MM.1S (cell line): ENCODE results near the gene WNT4.

Experiments
- DNase-seq: peaks from one replicate; pipeline ENCODE4 v3.0.0-alpha.2; 2015
- H2AFZ ChIP-seq: fragments of 300-600 bp; sonication (generic); 2 replicates; pipeline ENCODE4 v1.6.0; 2016; ENCODE audit warnings: antibody characterized with exemption, low read length
- H3F3A ChIP-seq: fragments of 300-600 bp; sonication (generic); 2 replicates; pipeline ENCODE4 v1.6.1; 2016; ENCODE audit warnings: mild to moderate bottlenecking, antibody characterized with exemption, low read length, moderate library complexity, mixed read lengths; ENCODE audit not compliant: insufficient read depth
- H3K27ac ChIP-seq: fragments of 300-600 bp; sonication (generic); 2 replicates; pipeline ENCODE4 v1.5.1; 2016; ENCODE audit warnings: mild to moderate bottlenecking, low read length
- H3K27me3 ChIP-seq: fragments of 300-600 bp; sonication (generic); replicated peaks from 2 replicates; pipeline ENCODE4 v1.6.0; 2016; ENCODE audit warnings: low read length; ENCODE audit not compliant: insufficient read depth
- H3K36me3 ChIP-seq: fragments of 300-600 bp; sonication (generic); replicated peaks from 2 replicates; pipeline ENCODE4 v1.6.1; 2016; ENCODE audit warnings: mild to moderate bottlenecking, low read length, mixed read lengths; ENCODE audit not compliant: insufficient read depth
- H3K4me1 ChIP-seq: fragments of 300-600 bp; sonication (generic); 2 replicates; pipeline ENCODE4 v1.6.1; 2016; ENCODE audit warnings: low read length, mixed read lengths
- H3K4me2 ChIP-seq: fragments of 300-600 bp; sonication (generic); 2 replicates; pipeline ENCODE4 v1.6.0; 2016; ENCODE audit warnings: low read depth, low read length
- H3K4me3 ChIP-seq: fragments of 300-600 bp; sonication (generic); 2 replicates; pipeline ENCODE4 v1.5.1; 2016; ENCODE audit warnings: low read length, mixed read lengths
- H3K79me2 ChIP-seq: fragments of 300-600 bp; sonication (generic); 2 replicates; pipeline ENCODE4 v1.6.1; 2016; ENCODE audit warnings: mixed run types, low read length, mixed read lengths
- H3K9ac ChIP-seq: fragments of 300-600 bp; sonication (generic); 2 replicates; pipeline ENCODE4 v1.6.1; 2016; ENCODE audit warnings: low read length, mixed read lengths
- H3K9me2 ChIP-seq: fragments of 300-600 bp; sonication (generic); replicated peaks from 2 replicates; pipeline ENCODE4 v1.6.1; 2016; ENCODE audit warnings: mild to moderate bottlenecking, low read length, mixed read lengths; ENCODE audit not compliant: insufficient read depth
- H3K9me3 ChIP-seq: fragments of 300-600 bp; sonication (generic); replicated peaks from 2 replicates; pipeline ENCODE4 v1.6.1; 2016; ENCODE audit warnings: mild to moderate bottlenecking, low read length, mixed read lengths; ENCODE audit not compliant: insufficient read depth
- H4K20me1 ChIP-seq: fragments of 300-600 bp; sonication (generic); 2 replicates; pipeline ENCODE4 v1.6.1; 2016; ENCODE audit warnings: mild to moderate bottlenecking, low read length, moderate library complexity, mixed read lengths; ENCODE audit not compliant: insufficient read depth
- EZH2 ChIP-seq: fragments of 300-600 bp; sonication (generic); optimal IDR thresholded peaks from 2 replicates; pipeline ENCODE3; 2017; ENCODE audit warnings: low read depth, mild to moderate bottlenecking, antibody characterized with exemption, low read length, mixed read lengths
- EZH2phosphoT487 ChIP-seq: fragments of 300-600 bp; sonication (generic); IDR thresholded peaks from 2 replicates; pipeline ENCODE4 v1.6.1; 2018; ENCODE audit warnings: antibody characterized with exemption, low read length
- TF ChIP-seq, protein P1 (sequence below): fragments of 300-600 bp; sonication (generic); IDR thresholded peaks from 2 replicates; pipeline ENCODE4 v1.5.1; 2016; ENCODE audit warnings: antibody characterized with exemption, low read length, mixed read lengths

Gene WNT4

GRCh38 chr1:22124592-22125229 lies 18.2 kb downstream of the WNT4 start:
- H3K4me3 ChIP-seq: no peak overlapping the region
- no peaks in the 10 kb centered on the region for H4K20me1 ChIP-seq
- no peak overlapping the region for H3K4me2 ChIP-seq
- H3K9me2 ChIP-seq: no peaks in the 10 kb centered on the region
- no peak overlapping the region for H3K9ac ChIP-seq
- H3K27me3 ChIP-seq: no peaks in the 10 kb centered on the region
- no peaks in the 10 kb centered on the region for H3F3A ChIP-seq
- no peaks in the 10 kb centered on the region for H3K9me3 ChIP-seq
- H3K27ac ChIP-seq: no peak overlapping the region
- DNase-seq: no peak
- no peaks in the 10 kb centered on the region for H3K36me3 ChIP-seq
- peaks cover under 1% of the 10 kb centered on the region for H3K4me1 ChIP-seq
- H2AFZ ChIP-seq: no peak overlapping the region
- TF ChIP-seq EZH2 (no peak), EZH2phosphoT487 (no peak)
- TF ChIP-seq, protein P1, sequence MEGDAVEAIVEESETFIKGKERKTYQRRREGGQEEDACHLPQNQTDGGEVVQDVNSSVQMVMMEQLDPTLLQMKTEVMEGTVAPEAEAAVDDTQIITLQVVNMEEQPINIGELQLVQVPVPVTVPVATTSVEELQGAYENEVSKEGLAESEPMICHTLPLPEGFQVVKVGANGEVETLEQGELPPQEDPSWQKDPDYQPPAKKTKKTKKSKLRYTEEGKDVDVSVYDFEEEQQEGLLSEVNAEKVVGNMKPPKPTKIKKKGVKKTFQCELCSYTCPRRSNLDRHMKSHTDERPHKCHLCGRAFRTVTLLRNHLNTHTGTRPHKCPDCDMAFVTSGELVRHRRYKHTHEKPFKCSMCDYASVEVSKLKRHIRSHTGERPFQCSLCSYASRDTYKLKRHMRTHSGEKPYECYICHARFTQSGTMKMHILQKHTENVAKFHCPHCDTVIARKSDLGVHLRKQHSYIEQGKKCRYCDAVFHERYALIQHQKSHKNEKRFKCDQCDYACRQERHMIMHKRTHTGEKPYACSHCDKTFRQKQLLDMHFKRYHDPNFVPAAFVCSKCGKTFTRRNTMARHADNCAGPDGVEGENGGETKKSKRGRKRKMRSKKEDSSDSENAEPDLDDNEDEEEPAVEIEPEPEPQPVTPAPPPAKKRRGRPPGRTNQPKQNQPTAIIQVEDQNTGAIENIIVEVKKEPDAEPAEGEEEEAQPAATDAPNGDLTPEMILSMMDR: no peak
- no peaks in the 10 kb centered on the region for H3K79me2 ChIP-seq

DNA sequence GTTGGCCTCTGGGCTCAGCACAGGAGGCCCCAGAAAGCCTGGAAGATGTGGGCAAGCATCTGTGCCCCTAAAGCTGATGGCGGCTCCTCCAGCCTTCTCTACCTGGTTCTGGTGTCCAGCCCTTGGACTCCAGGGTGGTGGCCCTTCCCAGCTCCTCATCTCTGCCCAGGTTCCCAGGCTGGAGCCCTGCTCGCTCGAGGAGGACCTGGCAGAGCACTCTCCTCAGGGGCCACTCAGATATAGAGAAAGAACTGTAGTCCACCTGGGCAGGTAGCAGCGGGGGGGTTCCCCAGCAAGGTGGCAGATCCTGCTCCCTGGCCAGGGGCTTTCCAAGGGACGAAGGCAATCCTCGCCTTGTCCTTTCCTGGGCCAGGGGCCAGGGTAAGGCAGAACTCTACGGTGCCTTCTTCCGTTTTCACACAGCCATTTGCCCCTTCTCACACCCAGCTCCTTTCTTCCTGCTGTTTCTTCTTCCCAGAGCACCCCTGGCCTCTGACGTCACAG lies 18.9 kb downstream of the WNT4 start:
- TF ChIP-seq EZH2: no peak
- TF ChIP-seq, protein P1: no peak
- TF ChIP-seq EZH2phosphoT487: no peak
- Histone ChIP-seq H3K9ac (no peak overlapping the region), H3K27me3 (no peaks in the 10 kb centered on the region), H3F3A (peaks cover 5% of the 10 kb centered on the region), H3K4me1 (peaks cover 7% of the 10 kb centered on the region), H3K36me3 (no peaks in the 10 kb centered on the region), H3K27ac (no peak overlapping the region), H3K4me3 (no peak overlapping the region), H4K20me1 (no peaks in the 10 kb centered on the region), H3K9me3 (no peaks in the 10 kb centered on the region), H3K9me2 (no peaks in the 10 kb centered on the region), H3K79me2 (no peaks in the 10 kb centered on the region), H3K4me2 (no peak overlapping the region), H2AFZ (no peak overlapping the region)
- no peak for DNase-seq

- 0 out of 2 replicates have a peak, but pooled peaks cover 4% of the 10 kb centered on the region for H4K20me1 ChIP-seq
Measured at GRCh38 chr1:22123071-22123390, 19.9 kb downstream of the WNT4 start.

More at GRCh38 chr1:22123071-22123390, 19.9 kb downstream of the WNT4 start:
- no peaks in the 10 kb centered on the region for H3K27me3 ChIP-seq
- no peak for DNase-seq
- H3K79me2 ChIP-seq: no peaks in the 10 kb centered on the region
- no peak overlapping the region for H2AFZ ChIP-seq
- H3K4me2 ChIP-seq: no peak overlapping the region
- H3K4me1 ChIP-seq: peaks cover 16% of the 10 kb centered on the region
- H3K9me3 ChIP-seq: no peaks in the 10 kb centered on the region
- peaks cover 11% of the 10 kb centered on the region for H3F3A ChIP-seq
- no peaks in the 10 kb centered on the region for H3K36me3 ChIP-seq
- TF ChIP-seq, protein P1: no peak
- no peak for TF ChIP-seq EZH2
- TF ChIP-seq EZH2phosphoT487: no peak
- no peak overlapping the region for H3K9ac ChIP-seq
- no peak overlapping the region for H3K4me3 ChIP-seq
- no peak overlapping the region for H3K27ac ChIP-seq
- no peaks in the 10 kb centered on the region for H3K9me2 ChIP-seq
